Activated CD4-positive, alpha-beta T cell treated with anti-CD3 and anti-CD28 coated beads for 36 hours (primary cell): Measurements from ENCODE around the gene FHOD3. TPM values are rescaled to one million over a fixed set of nuclear protein-coding genes. Genes with fewer than 3 reads are reported as not detected.
"Not testable (repeated sequence)": the region's sequence is repeated elsewhere in the genome, so short reads cannot be mapped to it uniquely, and the experiment has no call there.

Experiments used
- ATAC-seq: fragments of 200-7000 bp; cut with Tn5 transposase; one replicate; pipeline ENCODE4 v1.10.0; 2021; ENCODE audit warnings: mild to moderate bottlenecking, moderate library complexity
- CTCF ChIA-PET: fragments of 350-600 bp; sonication (Branson Sonifier 250); formaldehyde crosslinking; loops from one replicate; lab custom pipeline; 2021; ENCODE audit warnings: antibody characterized with exemption; lab: Charles Lee
- POLR2A ChIA-PET: fragments of 350-600 bp; sonication (Branson Sonifier 250); formaldehyde crosslinking; loops from one replicate; lab custom pipeline; 2021; ENCODE audit warnings: antibody characterized with exemption, inconsistent platforms; lab: Charles Lee
- DNase-seq: peaks from one replicate; pipeline ENCODE4 v3.0.0-alpha.2; 2020
- H3K27ac Mint-ChIP-seq: one replicate; pipeline ENCODE4 v1.8.0; 2021; ENCODE audit warnings: mixed read lengths
- H3K27me3 Mint-ChIP-seq: one replicate; pipeline ENCODE4 v1.8.0; 2021; ENCODE audit warnings: mixed read lengths
- H3K36me3 Mint-ChIP-seq: one replicate; pipeline ENCODE4 v1.8.0; 2021; ENCODE audit warnings: low read depth, mixed read lengths
- H3K4me1 Mint-ChIP-seq: one replicate; pipeline ENCODE4 v1.8.0; 2021; ENCODE audit warnings: mixed read lengths
- H3K4me3 Mint-ChIP-seq: one replicate; pipeline ENCODE4 v1.8.0; 2021; ENCODE audit warnings: mild to moderate bottlenecking, moderate library complexity, mixed read lengths
- H3K9me3 Mint-ChIP-seq: one replicate; pipeline ENCODE4 v1.8.0; 2021; ENCODE audit warnings: low read depth, mixed read lengths
- intact Hi-C, 2 experiments: fragments of 100-400 bp; cut with DNase I in 1 of 2; cut with micrococcal nuclease in 1 of 2; formaldehyde crosslinking; loops; one replicate each; pipeline versions ENCODE4 v1.14.2 to v1.15.1; 2022 to 2024; cut with DNase I, micrococcal nuclease
- total RNA-seq, 2 experiments: library from RNA; stranded (reverse); gene quantifications; one replicate each; pipeline ENCODE4 v1.2.3, GENCODE V29; 2021

Gene FHOD3
- total RNA-seq, 2 experiments from 2014 or later = not detected

GRCh38 chr18:36354989-36355388 lies 57.5 kb downstream of the FHOD3 start:
- Mint-ChIP-seq H3K4me3 (no peak overlapping the region), H3K9me3 (no peaks in the 10 kb centered on the region), H3K4me1 (peaks cover 5% of the 10 kb centered on the region), H3K27me3 (peaks cover 14% of the 10 kb centered on the region), H3K36me3 (no peaks in the 10 kb centered on the region), H3K27ac (no peak overlapping the region)
- DNase-seq = peak; percentile 36
- POLR2A ChIA-PET = no interaction called here
- intact Hi-C loops = no loop called here
- ATAC-seq = peak; percentile 53
- CTCF ChIA-PET = interaction anchor here (0.9 kb wide), 1 partner anchor 71 kb away, joined by 3 read pairs; no protein-coding TSS in a partner anchor

- H3K27ac Mint-ChIP-seq = no peak overlapping the region
- intact Hi-C loops = no loop called here
- no peaks in the 10 kb centered on the region for H3K36me3 Mint-ChIP-seq
- ATAC-seq (no peak), DNase-seq (no peak)
- peaks cover 5% of the 10 kb centered on the region for H3K4me1 Mint-ChIP-seq
- no peak overlapping the region for H3K4me3 Mint-ChIP-seq
- ChIA-PET POLR2A (no interaction called here), CTCF (interaction anchor here (0.9 kb wide), 1 partner anchor 71 kb away, joined by 3 read pairs; no protein-coding TSS in a partner anchor)
- no peaks in the 10 kb centered on the region for H3K9me3 Mint-ChIP-seq
- peaks cover 14% of the 10 kb centered on the region for H3K27me3 Mint-ChIP-seq
Observed at GRCh38 chr18:36355511-36355910, 58.0 kb downstream of the FHOD3 start.

- H3K36me3 Mint-ChIP-seq, H3K4me3 Mint-ChIP-seq, intact Hi-C loops, H3K9me3 Mint-ChIP-seq, H3K4me1 Mint-ChIP-seq, CTCF ChIA-PET, H3K27ac Mint-ChIP-seq, H3K27me3 Mint-ChIP-seq, DNase-seq, ATAC-seq, POLR2A ChIA-PET: not testable (repeated sequence)
Observed at GRCh38 chr18:36356741-36357140, 59.2 kb downstream of the FHOD3 start.

GRCh38 chr18:36358141-36358540 lies 60.6 kb downstream of the FHOD3 start:
- intact Hi-C loops = no loop called here
- Mint-ChIP-seq H3K27ac (no peak overlapping the region), H3K4me1 (peaks cover 5% of the 10 kb centered on the region)

GRCh38 chr18:36360256-36360909 lies 62.9 kb downstream of the FHOD3 start:
- Mint-ChIP-seq H3K27me3 (peaks cover 15% of the 10 kb centered on the region), H3K27ac (no peak overlapping the region), H3K9me3 (no peaks in the 10 kb centered on the region), H3K4me1 (peaks cover 2% of the 10 kb centered on the region), H3K36me3 (no peaks in the 10 kb centered on the region), H3K4me3 (no peak overlapping the region)
- intact Hi-C loops = no loop called here
- ChIA-PET POLR2A (interaction anchor here (0.7 kb wide), 1 partner anchor 128 kb away, joined by 3 read pairs; no protein-coding TSS in a partner anchor), CTCF (no interaction called here)
- no peak for ATAC-seq
- no peak for DNase-seq

More at GRCh38 chr18:36358141-36358540, 60.6 kb downstream of the FHOD3 start:
- H3K36me3 Mint-ChIP-seq = no peaks in the 10 kb centered on the region
- ChIA-PET POLR2A (no interaction called here), CTCF (no interaction called here)
- H3K27me3 Mint-ChIP-seq = peaks cover 11% of the 10 kb centered on the region
- no peaks in the 10 kb centered on the region for H3K9me3 Mint-ChIP-seq
- no peak for ATAC-seq
- H3K4me3 Mint-ChIP-seq = no peak overlapping the region
- DNase-seq = no peak

- H3K27me3 Mint-ChIP-seq = peaks cover 17% of the 10 kb centered on the region
- no peak overlapping the region for H3K27ac Mint-ChIP-seq
- POLR2A ChIA-PET = no interaction called here
- H3K4me3 Mint-ChIP-seq = no peak overlapping the region
- no peak for DNase-seq
- H3K36me3 Mint-ChIP-seq = no peaks in the 10 kb centered on the region
- H3K4me1 Mint-ChIP-seq = no peaks in the 10 kb centered on the region
- H3K9me3 Mint-ChIP-seq = no peaks in the 10 kb centered on the region
- CTCF ChIA-PET = no interaction called here
- ATAC-seq = no peak
- intact Hi-C loops = no loop called here
Observed at GRCh38 chr18:36364911-36365624, 67.6 kb downstream of the FHOD3 start.

- POLR2A ChIA-PET = interaction anchor here (0.6 kb wide), 1 partner anchor 84 kb away, joined by 4 read pairs; no protein-coding TSS in a partner anchor
- CTCF ChIA-PET = interaction anchor here (0.6 to 0.7 kb wide), 2 partner anchors 349 to 362 kb away, joined by 3 read pairs; no protein-coding TSS in a partner anchor
- intact Hi-C loops = no loop called here
- H3K27me3 Mint-ChIP-seq = peaks cover 17% of the 10 kb centered on the region
- H3K4me1 Mint-ChIP-seq = no peaks in the 10 kb centered on the region
- no peak for ATAC-seq
- no peaks in the 10 kb centered on the region for H3K9me3 Mint-ChIP-seq
- no peak overlapping the region for H3K4me3 Mint-ChIP-seq
- H3K27ac Mint-ChIP-seq = no peak overlapping the region
- no peak for DNase-seq
- no peaks in the 10 kb centered on the region for H3K36me3 Mint-ChIP-seq
Observed at GRCh38 chr18:36365836-36366775, 68.6 kb downstream of the FHOD3 start.

- ATAC-seq (no peak), DNase-seq (no peak)
- Mint-ChIP-seq H3K4me3 (no peak overlapping the region), H3K9me3 (no peaks in the 10 kb centered on the region), H3K4me1 (no peaks in the 10 kb centered on the region), H3K36me3 (no peaks in the 10 kb centered on the region), H3K27me3 (peaks cover 22% of the 10 kb centered on the region), H3K27ac (no peak overlapping the region)
- intact Hi-C loops = no loop called here
- POLR2A ChIA-PET = no interaction called here
- CTCF ChIA-PET = no interaction called here
Observed at GRCh38 chr18:36366994-36367839, 69.7 kb downstream of the FHOD3 start.

- peaks cover 30% of the 10 kb centered on the region for H3K27me3 Mint-ChIP-seq
- no peaks in the 10 kb centered on the region for H3K4me1 Mint-ChIP-seq
- intact Hi-C loops = no loop called here
- H3K9me3 Mint-ChIP-seq = no peaks in the 10 kb centered on the region
- POLR2A ChIA-PET = no interaction called here
- CTCF ChIA-PET = no interaction called here
- no peak for DNase-seq
- H3K4me3 Mint-ChIP-seq = no peak overlapping the region
- H3K27ac Mint-ChIP-seq = no peak overlapping the region
- no peak for ATAC-seq
- H3K36me3 Mint-ChIP-seq = no peaks in the 10 kb centered on the region
Observed at GRCh38 chr18:36368889-36369288, 71.4 kb downstream of the FHOD3 start.

GRCh38 chr18:36372903-36373311 lies 75.4 kb downstream of the FHOD3 start:
- ChIA-PET CTCF (no interaction called here), POLR2A (no interaction called here)
- Mint-ChIP-seq H3K9me3 (no peaks in the 10 kb centered on the region), H3K27me3 (peaks cover 27% of the 10 kb centered on the region), H3K36me3 (no peaks in the 10 kb centered on the region), H3K27ac (no peak overlapping the region), H3K4me1 (no peaks in the 10 kb centered on the region), H3K4me3 (no peak overlapping the region)
- intact Hi-C loops = no loop called here
- no peak for DNase-seq
- no peak for ATAC-seq
